Hepatocyte (in vitro differentiated cells): Measurements from ENCODE around the gene STK33. TPM values are rescaled to one million over a fixed set of nuclear protein-coding genes. Genes with fewer than 3 reads are reported as not detected.

Experiments
- DNase-seq: peaks from one replicate; pipeline ENCODE4 v3.0.0-alpha.2; 2016; ENCODE audit warnings: low spot score
- H2AFZ ChIP-seq: fragments of 200-600 bp; sonication (generic); 2 replicates; pipeline ENCODE4 v1.6.0; 2016; ENCODE audit warnings: antibody characterized with exemption, mild to moderate bottlenecking
- H3K27ac ChIP-seq: fragments of 200-600 bp; sonication (generic); 2 replicates; pipeline ENCODE4 v1.5.1; 2016; ENCODE audit warnings: mild to moderate bottlenecking
- H3K27me3 ChIP-seq: fragments of 200-600 bp; sonication (generic); 2 replicates; pipeline ENCODE4 v1.6.1; 2016
- H3K36me3 ChIP-seq: fragments of 200-600 bp; sonication (generic); replicated peaks from 2 replicates; pipeline ENCODE4 v1.5.1; 2016; ENCODE audit warnings: low read depth; ENCODE audit not compliant: insufficient read depth
- H3K4me1 ChIP-seq: fragments of 200-600 bp; sonication (generic); 2 replicates; pipeline ENCODE4 v1.5.1; 2016; ENCODE audit warnings: mild to moderate bottlenecking, moderate library complexity; ENCODE audit not compliant: insufficient read depth
- H3K4me2 ChIP-seq: fragments of 200-600 bp; sonication (generic); 2 replicates; pipeline ENCODE4 v1.6.0; 2016
- H3K4me3 ChIP-seq: fragments of 200-600 bp; sonication (generic); 2 replicates; pipeline ENCODE4 v1.5.1; 2016; ENCODE audit warnings: mild to moderate bottlenecking
- H3K79me2 ChIP-seq: fragments of 200-600 bp; sonication (generic); 2 replicates; pipeline ENCODE4 v1.6.0; 2017; ENCODE audit warnings: mild to moderate bottlenecking
- H3K9me2 ChIP-seq: fragments of 200-600 bp; sonication (generic); replicated peaks from 2 replicates; pipeline ENCODE4 v1.6.0; 2017; ENCODE audit warnings: mild to moderate bottlenecking; ENCODE audit not compliant: insufficient read depth
- H3K9me3 ChIP-seq: fragments of 200-600 bp; sonication (generic); 2 replicates; pipeline ENCODE4 v1.5.1; 2016; ENCODE audit warnings: low read depth, mild to moderate bottlenecking
- H4K20me1 ChIP-seq: fragments of 200-600 bp; sonication (generic); 2 replicates; pipeline ENCODE4 v1.6.0; 2016; ENCODE audit warnings: mild to moderate bottlenecking; ENCODE audit not compliant: insufficient read depth, poor library complexity, severe bottlenecking
- EZH2 ChIP-seq: fragments of 200-600 bp; sonication (generic); IDR thresholded peaks from 2 replicates; pipeline ENCODE4 v1.6.1; 2016; ENCODE audit warnings: antibody characterized with exemption, mild to moderate bottlenecking, borderline replicate concordance
- EZH2phosphoT487 ChIP-seq: fragments of 200-600 bp; sonication (generic); IDR thresholded peaks from one replicate; pipeline ENCODE4 v1.6.1; 2018; ENCODE audit warnings: antibody characterized with exemption, mild to moderate bottlenecking, low read depth, moderate library complexity; ENCODE audit not compliant: unreplicated experiment, severe bottlenecking
- WGBS: methylation state at CpG from one replicate; pipeline ENCODE4 v1.1.6; 2016; ENCODE audit warnings: low lambda C conversion rate; ENCODE audit errors: missing lambda C conversion rate; 5-methylcytosine and 5-hydroxymethylcytosine counted together
- polyA plus RNA-seq: library from polyadenylated mRNA; unstranded; fragments of >200 nt; fragmentation: Nextera tagmentation; extraction: Ambion mirVana; gene quantifications from 2 replicates; pipeline ENCODE4 v1.2.1, GENCODE V29; 2016
- total RNA-seq: library from RNA; depleted of rRNA; stranded (reverse); fragments of >200 nt; gene quantifications from 2 replicates; pipeline ENCODE4 v1.2.3, GENCODE V29; 2014
- TF ChIP-seq, protein P1 (sequence below): fragments of 200-600 bp; sonication (generic); IDR thresholded peaks from 2 replicates; pipeline ENCODE4 v1.5.1; 2016; ENCODE audit warnings: antibody characterized with exemption, mild to moderate bottlenecking; ENCODE audit not compliant: poor library complexity

The STK33 gene
- total and polyA plus RNA-seq, 2 experiments from 2014 or later, result 3.0 to 12.8 TPM

GRCh38 chr11:8608652-8609051, 14.6 kb upstream of the STK33 start:
- H3K4me3 ChIP-seq, result no peak overlapping the region
- 86% methylated on average over 1 of the region's 1 CpG for WGBS
- TF ChIP-seq EZH2 (no peak), EZH2phosphoT487 (no peak)
- TF ChIP-seq, protein P1, sequence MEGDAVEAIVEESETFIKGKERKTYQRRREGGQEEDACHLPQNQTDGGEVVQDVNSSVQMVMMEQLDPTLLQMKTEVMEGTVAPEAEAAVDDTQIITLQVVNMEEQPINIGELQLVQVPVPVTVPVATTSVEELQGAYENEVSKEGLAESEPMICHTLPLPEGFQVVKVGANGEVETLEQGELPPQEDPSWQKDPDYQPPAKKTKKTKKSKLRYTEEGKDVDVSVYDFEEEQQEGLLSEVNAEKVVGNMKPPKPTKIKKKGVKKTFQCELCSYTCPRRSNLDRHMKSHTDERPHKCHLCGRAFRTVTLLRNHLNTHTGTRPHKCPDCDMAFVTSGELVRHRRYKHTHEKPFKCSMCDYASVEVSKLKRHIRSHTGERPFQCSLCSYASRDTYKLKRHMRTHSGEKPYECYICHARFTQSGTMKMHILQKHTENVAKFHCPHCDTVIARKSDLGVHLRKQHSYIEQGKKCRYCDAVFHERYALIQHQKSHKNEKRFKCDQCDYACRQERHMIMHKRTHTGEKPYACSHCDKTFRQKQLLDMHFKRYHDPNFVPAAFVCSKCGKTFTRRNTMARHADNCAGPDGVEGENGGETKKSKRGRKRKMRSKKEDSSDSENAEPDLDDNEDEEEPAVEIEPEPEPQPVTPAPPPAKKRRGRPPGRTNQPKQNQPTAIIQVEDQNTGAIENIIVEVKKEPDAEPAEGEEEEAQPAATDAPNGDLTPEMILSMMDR, result no peak
- H3K4me1 ChIP-seq, result no peaks in the 10 kb centered on the region
- H2AFZ ChIP-seq, result no peak overlapping the region
- no peaks in the 10 kb centered on the region for H3K9me3 ChIP-seq
- H4K20me1 ChIP-seq, result no peaks in the 10 kb centered on the region
- no peaks in the 10 kb centered on the region for H3K27me3 ChIP-seq
- no peak overlapping the region for H3K27ac ChIP-seq
- H3K36me3 ChIP-seq, result no peaks in the 10 kb centered on the region
- H3K9me2 ChIP-seq, result no peaks in the 10 kb centered on the region
- no peaks in the 10 kb centered on the region for H3K79me2 ChIP-seq
- no peak for DNase-seq
- H3K4me2 ChIP-seq, result no peak overlapping the region

GRCh38 chr11:8605971-8606563, 12.0 kb upstream of the STK33 start:
- TF ChIP-seq, protein P1, result no peak
- TF ChIP-seq EZH2 (no peak), EZH2phosphoT487 (no peak)
- no peak overlapping the region for H3K4me2 ChIP-seq
- H2AFZ ChIP-seq, result no peak overlapping the region
- H3K4me3 ChIP-seq, result no peak overlapping the region
- 85% methylated on average over 1 of the region's 1 CpG for WGBS
- H3K9me3 ChIP-seq, result no peaks in the 10 kb centered on the region
- H3K4me1 ChIP-seq, result no peaks in the 10 kb centered on the region
- H3K36me3 ChIP-seq, result no peaks in the 10 kb centered on the region
- H4K20me1 ChIP-seq, result no peaks in the 10 kb centered on the region
- H3K79me2 ChIP-seq, result no peaks in the 10 kb centered on the region
- DNase-seq, result no peak
- H3K27ac ChIP-seq, result no peak overlapping the region
- H3K9me2 ChIP-seq, result no peaks in the 10 kb centered on the region
- no peaks in the 10 kb centered on the region for H3K27me3 ChIP-seq

DNA sequence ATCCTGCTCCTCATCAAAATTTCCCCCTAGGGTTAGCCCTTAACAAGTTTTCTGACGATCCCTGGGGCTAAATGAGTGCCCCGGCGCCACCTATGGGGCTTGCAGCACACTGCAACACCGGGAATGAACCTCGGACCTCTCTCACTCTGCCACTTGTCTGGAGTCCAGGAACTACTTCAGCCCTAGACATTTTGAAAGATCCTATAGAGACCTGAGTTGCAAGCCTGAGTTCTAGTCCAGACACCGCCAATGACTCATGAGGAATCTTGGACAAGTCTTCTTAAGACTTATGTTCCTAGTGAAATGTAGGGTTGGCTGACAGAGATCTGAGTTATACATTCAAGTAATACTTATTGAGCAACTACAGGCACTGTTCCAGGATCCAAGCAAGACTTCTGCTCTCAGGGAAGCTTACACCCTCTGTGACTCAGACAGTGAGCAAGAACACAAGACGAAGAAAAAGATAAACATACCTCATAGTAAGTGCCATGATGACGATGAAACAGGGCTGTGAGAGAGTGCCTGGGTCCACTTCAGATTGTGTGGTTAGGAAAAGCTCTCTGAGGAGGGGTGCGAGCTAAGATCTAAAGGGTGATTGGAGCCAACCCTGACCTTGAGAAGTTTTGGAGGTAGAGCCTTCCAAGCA, 10.2 kb upstream of the STK33 start:
- TF ChIP-seq, protein P1, result peak; percentile 54
- no peak for TF ChIP-seq EZH2
- Histone ChIP-seq H3K27me3 (no peaks in the 10 kb centered on the region), H3K79me2 (no peaks in the 10 kb centered on the region), H4K20me1 (no peaks in the 10 kb centered on the region), H3K4me3 (no peak overlapping the region), H3K36me3 (no peaks in the 10 kb centered on the region), H2AFZ (no peak overlapping the region), H3K9me3 (no peaks in the 10 kb centered on the region), H3K4me2 (no peak overlapping the region), H3K4me1 (no peaks in the 10 kb centered on the region), H3K9me2 (no peaks in the 10 kb centered on the region), H3K27ac (peak overlapping the region; percentile 65)
- WGBS, result 23% methylated on average over 9 of the region's 9 CpGs
- DNase-seq, result peak; percentile 84
